ENCODE measurements around the gene RNF32.

- TF ChIP-seq CTCF (IDR thresholded peaks at IDR 0.05) (no peak), POLR2A (IDR thresholded peaks at IDR 0.05) (no peak)
Measured at GRCh38 chr7:156654511-156655234, 14.1 kb downstream of the RNF32 start.
